Keratinocyte (primary cell): ENCODE results near the gene PAX5.

ENCODE experiments used
- EZH2 ChIP-seq: IDR thresholded peaks from one replicate; pipeline ENCODE4 v1.6.1; 2012; ENCODE audit warnings: inconsistent platforms, mild to moderate bottlenecking, low read length, moderate library complexity
- TF ChIP-seq, protein P1 (sequence below), 3 experiments: IDR thresholded peaks in 1 of 3; conservative IDR thresholded peaks in 1 of 3; optimal IDR thresholded peaks in 1 of 3; 2 replicates in 2 of 3; 3 replicates in 1 of 3; pipeline versions ENCODE3 to v1.5.1; 2011; ENCODE audit warnings: low read length in 3 of 3, mild to moderate bottlenecking in 3 of 3, moderate library complexity in 2 of 3, control low read depth in 1 of 3, inconsistent platforms in 1 of 3; ENCODE audit not compliant: insufficient read depth in 2 of 3; ENCODE audit errors: extremely low read depth in 1 of 3

DNA sequence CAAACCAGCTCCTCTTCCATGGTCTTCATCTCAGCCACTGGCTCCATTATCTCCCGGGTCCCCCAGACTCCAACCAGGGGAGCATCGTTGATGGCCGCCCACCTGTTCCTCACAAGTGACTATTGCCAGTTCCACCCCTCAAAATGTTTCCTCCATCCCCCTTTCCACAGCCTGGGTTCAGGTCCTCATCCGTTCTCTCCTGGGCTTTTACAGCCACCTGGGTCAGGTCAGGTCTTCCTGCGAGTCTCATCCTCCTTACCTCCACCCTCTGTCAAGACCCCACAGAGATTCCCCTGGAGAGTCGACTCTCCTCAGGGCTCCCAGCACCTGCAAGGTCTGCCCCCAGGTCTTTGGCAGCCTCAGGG lies 133.2 kb downstream of the PAX5 start:
- TF ChIP-seq, protein P1, sequence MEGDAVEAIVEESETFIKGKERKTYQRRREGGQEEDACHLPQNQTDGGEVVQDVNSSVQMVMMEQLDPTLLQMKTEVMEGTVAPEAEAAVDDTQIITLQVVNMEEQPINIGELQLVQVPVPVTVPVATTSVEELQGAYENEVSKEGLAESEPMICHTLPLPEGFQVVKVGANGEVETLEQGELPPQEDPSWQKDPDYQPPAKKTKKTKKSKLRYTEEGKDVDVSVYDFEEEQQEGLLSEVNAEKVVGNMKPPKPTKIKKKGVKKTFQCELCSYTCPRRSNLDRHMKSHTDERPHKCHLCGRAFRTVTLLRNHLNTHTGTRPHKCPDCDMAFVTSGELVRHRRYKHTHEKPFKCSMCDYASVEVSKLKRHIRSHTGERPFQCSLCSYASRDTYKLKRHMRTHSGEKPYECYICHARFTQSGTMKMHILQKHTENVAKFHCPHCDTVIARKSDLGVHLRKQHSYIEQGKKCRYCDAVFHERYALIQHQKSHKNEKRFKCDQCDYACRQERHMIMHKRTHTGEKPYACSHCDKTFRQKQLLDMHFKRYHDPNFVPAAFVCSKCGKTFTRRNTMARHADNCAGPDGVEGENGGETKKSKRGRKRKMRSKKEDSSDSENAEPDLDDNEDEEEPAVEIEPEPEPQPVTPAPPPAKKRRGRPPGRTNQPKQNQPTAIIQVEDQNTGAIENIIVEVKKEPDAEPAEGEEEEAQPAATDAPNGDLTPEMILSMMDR (optimal IDR thresholded peaks at IDR 0.05 in 1 of 3, IDR thresholded peaks at IDR 0.05 in 1 of 3, conservative IDR thresholded peaks at IDR 0.05 in 1 of 3; ENCODE audit: extremely low read depth in 1 of 3, insufficient read depth in 2 of 3, low read length in 3 of 3): no peak
- no peak for TF ChIP-seq EZH2
